Inflammatory macrophage treated with lipopolysaccharide for 1 hour (primary cell): ENCODE measurements around the gene SHMT1.
A peak's percentile ranks its signal among the peaks of the same experiment; 100 is the strongest.
"Not testable (repeated sequence)": the region's sequence is repeated elsewhere in the genome, so short reads cannot be mapped to it uniquely, and the experiment has no call there.

Experiments used
- DNase-seq, 2 donors: peaks; one replicate each; pipeline ENCODE4 v3.0.0-alpha.2; 2020 to 2022

SHMT1 gene

GRCh38 chr17:18324140-18325050 is 39.0 kb downstream of the SHMT1 start:
- no peak for DNase-seq

GRCh38 chr17:18323507-18324139 is 39.7 kb downstream of the SHMT1 start:
- no peak for DNase-seq

GRCh38 chr17:18323007-18323406 is 40.3 kb downstream of the SHMT1 start:
- DNase-seq: no peak

- DNase-seq: no peak
Observed at GRCh38 chr17:18322522-18322921, 40.8 kb downstream of the SHMT1 start.

- DNase-seq: no peak
Observed at GRCh38 chr17:18321309-18321708, 42.0 kb downstream of the SHMT1 start.

- DNase-seq: no peak
Observed at GRCh38 chr17:18320301-18320700, 43.0 kb downstream of the SHMT1 start.

- peak in 1 of 2 donors; percentile 19 for DNase-seq
Observed at GRCh38 chr17:18319604-18320256, 43.6 kb downstream of the SHMT1 start.

GRCh38 chr17:18318771-18319450 is 44.4 kb downstream of the SHMT1 start:
- DNase-seq: no peak

GRCh38 chr17:18318117-18318516 is 45.2 kb downstream of the SHMT1 start:
- DNase-seq: peak in 1 of 2 donors; percentile 34

- DNase-seq: no peak
Observed at GRCh38 chr17:18315961-18316360, 47.4 kb downstream of the SHMT1 start.

- peak; percentile 57 to 71 for DNase-seq
Observed at GRCh38 chr17:18315562-18315922, 47.8 kb downstream of the SHMT1 start.

GRCh38 chr17:18314731-18315561 is 48.4 kb downstream of the SHMT1 start, which contains the start of the genes SMCR8 and TOP3A:
SMCR8 (plus strand) TSS chr17:18315293; CDS start chr17:18315790, 497 bp downstream.
TOP3A (minus strand) TSS chr17:18314994; CDS start chr17:18314778, 216 bp downstream.
- DNase-seq: peak; percentile 97 to 98

- DNase-seq: no peak
Observed at GRCh38 chr17:18314059-18314730, 49.2 kb downstream of the SHMT1 start.

- DNase-seq: no peak
Observed at GRCh38 chr17:18309202-18309601, 54.1 kb downstream of the SHMT1 start.

GRCh38 chr17:18303206-18303605 is 60.1 kb downstream of the SHMT1 start:
- not testable (repeated sequence) for DNase-seq

- peak; percentile 25 to 30 for DNase-seq
Observed at GRCh38 chr17:18300725-18301480, 62.4 kb downstream of the SHMT1 start.

GRCh38 chr17:18298061-18298460 is 65.3 kb downstream of the SHMT1 start:
- DNase-seq: not testable (repeated sequence)

GRCh38 chr17:18291718-18292540 is 71.4 kb downstream of the SHMT1 start:
- DNase-seq: no peak

GRCh38 chr17:18285296-18285695 is 78.1 kb downstream of the SHMT1 start:
- DNase-seq: no peak

- DNase-seq: no peak
Observed at GRCh38 chr17:18281788-18282187, 81.6 kb downstream of the SHMT1 start.
